HepG2 (cell line): ENCODE measurements around the gene PEA15. TPM values are rescaled to one million over a fixed set of nuclear protein-coding genes. Genes with fewer than 3 reads are reported as not detected.

Experiments used
- ATF2 ChIP-seq: sonication (generic); formaldehyde crosslinking; IDR thresholded peaks from 2 replicates; pipeline ENCODE4 v1.4.0; 2020; ENCODE audit warnings: missing genetic modification reagents
- CSRNP1 ChIP-seq: sonication (generic); formaldehyde crosslinking; IDR thresholded peaks from 2 replicates; pipeline ENCODE4 v1.8.1; 2023; ENCODE audit warnings: mild to moderate bottlenecking, missing genetic modification reagents
- NFATC3 ChIP-seq: sonication (generic); formaldehyde crosslinking; IDR thresholded peaks from 2 replicates; pipeline ENCODE4 v1.5.1; 2020; ENCODE audit warnings: mild to moderate bottlenecking, missing genetic modification reagents
- TCF7 ChIP-seq: sonication (generic); IDR thresholded peaks from 2 replicates; pipeline ENCODE4 v1.6.1; 2016; ENCODE audit warnings: antibody characterized with exemption, low read depth
- TMF1 ChIP-seq: sonication (generic); formaldehyde crosslinking; IDR thresholded peaks from 2 replicates; pipeline ENCODE4 v1.8.1; 2022; ENCODE audit warnings: low read depth, missing genetic modification reagents
- ZFP36L1 ChIP-seq: sonication (generic); formaldehyde crosslinking; IDR thresholded peaks from 2 replicates; pipeline ENCODE4 v1.8.0; 2022; ENCODE audit warnings: mild to moderate bottlenecking, missing genetic modification reagents, moderate library complexity
- ZMAT5 ChIP-seq: sonication (generic); formaldehyde crosslinking; IDR thresholded peaks from 2 replicates; pipeline ENCODE4 v1.5.0; 2020; ENCODE audit warnings: mild to moderate bottlenecking, low read depth, missing genetic modification reagents, borderline replicate concordance
- ZNF264 ChIP-seq: sonication (generic); formaldehyde crosslinking; IDR thresholded peaks from 2 replicates; pipeline ENCODE4 v1.4.0; 2020; ENCODE audit warnings: missing genetic modification reagents
- ZNF468 ChIP-seq: sonication (generic); formaldehyde crosslinking; IDR thresholded peaks from 2 replicates; pipeline ENCODE4 v1.8.0; 2022; ENCODE audit warnings: mild to moderate bottlenecking, moderate library complexity, missing genetic modification reagents
- ZNF609 ChIP-seq: sonication (generic); formaldehyde crosslinking; IDR thresholded peaks from 2 replicates; pipeline ENCODE4 v1.4.0; 2020; ENCODE audit warnings: mild to moderate bottlenecking, missing genetic modification reagents, borderline replicate concordance
- ZNF691 ChIP-seq: sonication (generic); formaldehyde crosslinking; IDR thresholded peaks from 2 replicates; pipeline ENCODE4 v1.4.0; 2020; ENCODE audit warnings: missing genetic modification reagents, low read depth, mild to moderate bottlenecking, borderline replicate concordance
- ZNF780A ChIP-seq: sonication (generic); formaldehyde crosslinking; IDR thresholded peaks from 2 replicates; pipeline ENCODE4 v1.8.0; 2022; ENCODE audit warnings: mild to moderate bottlenecking, missing genetic modification reagents, moderate library complexity
- polyA plus RNA-seq, 8 experiments: library from polyadenylated mRNA; depleted of rRNA in 3 of 8; stranded (reverse) in 7 of 8; unstranded in 1 of 8; fragments of >200 nt; fragmentation: Illumina TruSeq in 4 of 8; extraction: Trizol in 4 of 8; gene quantifications; 2 replicates each; pipeline versions ENCODE4 v1.2.1 to v1.2.3, GENCODE V29; 2011 to 2016; ENCODE audit warnings: low read depth in 4 of 8, missing spikeins in 1 of 8, mixed read lengths in 1 of 8; ENCODE audit not compliant: insufficient read depth in 1 of 8
- total RNA-seq, 5 experiments: library from RNA; depleted of rRNA; stranded (reverse); fragments of >200 nt; fragmentation: Illumina TruSeq; extraction: Trizol; gene quantifications; 2 replicates each; pipeline ENCODE4 v1.2.3, GENCODE V29; 2016; ENCODE audit warnings: low read depth in 1 of 5
- TF ChIP-seq, protein P1 (sequence below): sonication (generic); formaldehyde crosslinking; IDR thresholded peaks from 2 replicates; pipeline ENCODE4 v1.4.0; 2020; ENCODE audit warnings: mild to moderate bottlenecking, missing genetic modification reagents
- TF ChIP-seq, protein P2 (sequence below): sonication (generic); formaldehyde crosslinking; IDR thresholded peaks from 2 replicates; pipeline ENCODE4 v1.4.0; 2020; ENCODE audit warnings: missing genetic modification reagents, borderline replicate concordance

The PEA15 gene
- total and polyA plus RNA-seq, 2 of the 13 experiments (the other 11 are each of a cell fraction or from before 2014, with no cell fraction given), result 12.1 to 35.2 TPM

- TF ChIP-seq ZFP36L1 (CRISPR knock-in tag) (no peak), NFATC3 (CRISPR knock-in tag) (no peak), CSRNP1 (CRISPR knock-in tag) (peak; percentile 60; the same call in 1 of the 2 replicates), ZNF691 (CRISPR knock-in tag) (peak; percentile 42; the same call in 1 of the 2 replicates), ZMAT5 (CRISPR knock-in tag) (no peak), ZNF264 (CRISPR knock-in tag) (0 out of 2 replicates have a peak, but pooled peaks have one; percentile 36), ZNF609 (CRISPR knock-in tag) (peak; percentile 60; the same call in 1 of the 2 replicates), ZNF780A (CRISPR knock-in tag) (no peak; the same call in 1 of the 2 replicates), ATF2 (CRISPR knock-in tag) (peak; percentile 62), TMF1 (CRISPR knock-in tag) (no peak; the same call in none of the 2 replicates), TCF7 (no peak), ZNF468 (CRISPR knock-in tag) (no peak)
- TF ChIP-seq, protein P1, sequence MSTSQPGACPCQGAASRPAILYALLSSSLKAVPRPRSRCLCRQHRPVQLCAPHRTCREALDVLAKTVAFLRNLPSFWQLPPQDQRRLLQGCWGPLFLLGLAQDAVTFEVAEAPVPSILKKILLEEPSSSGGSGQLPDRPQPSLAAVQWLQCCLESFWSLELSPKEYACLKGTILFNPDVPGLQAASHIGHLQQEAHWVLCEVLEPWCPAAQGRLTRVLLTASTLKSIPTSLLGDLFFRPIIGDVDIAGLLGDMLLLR (CRISPR knock-in tag), result no peak; the same call in 1 of the 2 replicates
- TF ChIP-seq, protein P2, sequence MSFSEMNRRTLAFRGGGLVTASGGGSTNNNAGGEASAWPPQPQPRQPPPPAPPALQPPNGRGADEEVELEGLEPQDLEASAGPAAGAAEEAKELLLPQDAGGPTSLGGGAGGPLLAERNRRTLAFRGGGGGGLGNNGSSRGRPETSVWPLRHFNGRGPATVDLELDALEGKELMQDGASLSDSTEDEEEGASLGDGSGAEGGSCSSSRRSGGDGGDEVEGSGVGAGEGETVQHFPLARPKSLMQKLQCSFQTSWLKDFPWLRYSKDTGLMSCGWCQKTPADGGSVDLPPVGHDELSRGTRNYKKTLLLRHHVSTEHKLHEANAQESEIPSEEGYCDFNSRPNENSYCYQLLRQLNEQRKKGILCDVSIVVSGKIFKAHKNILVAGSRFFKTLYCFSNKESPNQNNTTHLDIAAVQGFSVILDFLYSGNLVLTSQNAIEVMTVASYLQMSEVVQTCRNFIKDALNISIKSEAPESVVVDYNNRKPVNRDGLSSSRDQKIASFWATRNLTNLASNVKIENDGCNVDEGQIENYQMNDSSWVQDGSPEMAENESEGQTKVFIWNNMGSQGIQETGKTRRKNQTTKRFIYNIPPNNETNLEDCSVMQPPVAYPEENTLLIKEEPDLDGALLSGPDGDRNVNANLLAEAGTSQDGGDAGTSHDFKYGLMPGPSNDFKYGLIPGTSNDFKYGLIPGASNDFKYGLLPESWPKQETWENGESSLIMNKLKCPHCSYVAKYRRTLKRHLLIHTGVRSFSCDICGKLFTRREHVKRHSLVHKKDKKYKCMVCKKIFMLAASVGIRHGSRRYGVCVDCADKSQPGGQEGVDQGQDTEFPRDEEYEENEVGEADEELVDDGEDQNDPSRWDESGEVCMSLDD (CRISPR knock-in tag), result no peak
These were observed 57.0 kb downstream of the PEA15 start, which contains the start of gene DCAF8 (continued) for GRCh38 chr1:160261893-160262794.
